HG03469 (cell line): ENCODE measurements around the gene WDR17.

Source experiments
- ATAC-seq: cut with Tn5 transposase; IDR thresholded peaks from one replicate; pipeline ENCODE4 v1.9.1; 2021; ENCODE audit warnings: mild to moderate bottlenecking, moderate library complexity, moderate number of reproducible peaks; ENCODE audit not compliant: unreplicated experiment

WDR17 gene

DNA sequence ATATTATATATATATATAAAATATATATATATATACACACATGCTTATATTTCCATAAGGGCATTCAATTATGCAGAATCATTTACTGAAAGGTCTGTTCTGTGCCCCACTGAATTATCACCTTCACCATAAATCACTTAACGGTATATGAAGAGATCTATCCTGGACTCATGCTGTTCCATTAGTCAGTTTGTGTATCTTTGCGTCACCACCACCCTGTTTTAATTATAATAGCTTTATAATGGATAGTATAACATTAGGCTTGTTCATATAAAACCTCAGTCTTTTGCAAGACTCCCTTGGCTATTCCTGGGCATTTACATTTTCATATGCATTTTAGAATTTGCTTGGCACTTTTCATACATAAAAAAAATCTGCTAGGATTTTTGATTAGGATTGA is 19.1 kb downstream of the WDR17 start:
- no peak for ATAC-seq

DNA sequence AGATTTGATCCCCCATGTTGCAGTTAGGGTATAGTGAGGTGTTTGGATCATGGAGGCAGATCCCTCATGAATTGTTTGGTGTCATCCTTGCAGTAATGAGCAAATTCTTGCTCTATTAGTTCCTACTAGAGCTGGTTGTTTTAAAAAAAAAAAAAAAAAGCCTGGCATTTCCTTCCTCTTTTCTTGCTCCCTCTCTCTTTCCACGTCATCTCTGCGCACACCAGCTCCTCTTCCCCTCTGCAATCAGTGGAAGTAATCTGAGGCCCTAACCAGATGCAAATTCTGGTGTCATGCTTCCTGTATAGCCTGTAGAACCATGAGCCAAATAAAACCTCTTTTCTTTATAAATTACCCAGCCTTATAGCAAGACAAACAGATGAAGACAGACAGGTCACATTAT is 24.5 kb downstream of the WDR17 start:
- peak; percentile 89 for ATAC-seq

DNA sequence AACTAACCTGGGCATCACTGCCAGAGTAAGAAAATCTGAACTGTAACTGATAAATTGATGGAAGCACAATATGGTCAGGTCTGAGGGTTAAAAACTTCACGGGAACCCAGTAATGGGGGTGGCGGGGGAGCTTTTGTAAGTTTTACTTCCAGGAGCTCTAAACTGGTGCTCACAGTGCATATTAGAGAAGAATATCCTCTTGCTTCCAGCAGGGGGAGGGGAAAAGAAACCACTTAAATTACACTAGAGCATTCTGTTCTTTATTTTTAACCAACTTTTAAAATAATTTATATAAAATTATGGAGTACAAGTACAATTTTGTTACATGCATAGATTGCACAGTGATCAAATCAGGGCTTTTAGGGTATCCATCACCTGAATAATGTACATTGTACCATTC is 33.7 kb downstream of the WDR17 start:
- no peak for ATAC-seq

DNA sequence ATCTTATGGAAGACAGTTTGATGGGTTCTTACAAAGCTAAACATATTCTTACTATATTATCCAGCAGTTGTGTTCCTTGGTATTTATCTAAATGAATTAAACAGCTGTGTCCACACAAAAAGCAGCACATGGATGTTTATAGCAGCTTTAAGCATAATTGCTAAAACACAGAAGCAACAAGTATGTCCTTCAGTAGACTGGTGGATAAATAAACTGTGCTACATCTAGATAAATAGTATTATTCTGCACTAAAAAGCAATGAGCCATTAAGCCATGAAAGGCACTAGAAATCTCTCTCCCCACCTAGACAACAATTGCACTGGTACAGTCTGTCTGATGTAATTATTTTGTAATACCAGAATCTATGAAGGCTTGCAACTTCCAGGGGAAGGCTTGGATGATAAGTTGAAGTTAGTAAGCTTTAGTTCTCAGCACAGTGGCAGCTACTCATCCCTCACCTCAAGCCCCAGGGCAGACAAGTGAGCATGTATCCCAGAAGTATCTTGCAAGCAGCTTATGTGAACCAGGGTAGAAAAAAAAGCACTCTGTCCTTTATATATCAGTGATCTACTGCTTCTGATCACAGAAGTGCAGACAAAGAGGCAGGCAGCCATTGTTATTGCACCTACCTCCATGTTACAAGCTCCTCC is 36.9 kb downstream of the WDR17 start:
- no peak for ATAC-seq

DNA sequence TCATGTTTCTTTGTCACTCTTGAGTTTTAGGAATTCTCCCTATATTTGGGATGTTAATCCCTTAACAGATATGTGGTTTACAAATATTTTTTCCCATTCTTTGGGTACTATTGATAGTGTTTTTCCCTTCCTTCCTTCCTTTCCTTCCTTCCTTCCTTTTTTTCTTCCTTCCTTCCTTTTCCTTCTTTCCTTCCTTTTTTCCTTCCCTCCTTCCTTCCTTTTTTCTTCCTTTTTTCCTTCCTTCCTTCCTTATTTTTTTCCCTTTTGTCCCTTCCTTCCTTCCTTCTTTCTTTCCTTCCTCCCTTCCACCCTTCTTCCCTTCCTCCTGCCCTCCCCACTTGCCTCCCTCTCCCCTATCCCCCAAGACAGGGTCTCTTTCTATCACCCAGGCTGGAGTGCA is 42.1 kb downstream of the WDR17 start:
- no peak for ATAC-seq

- peak; percentile 100 for ATAC-seq
Measured at GRCh38 chr4:176123710-176124407, 58.2 kb downstream of the WDR17 start.

DNA sequence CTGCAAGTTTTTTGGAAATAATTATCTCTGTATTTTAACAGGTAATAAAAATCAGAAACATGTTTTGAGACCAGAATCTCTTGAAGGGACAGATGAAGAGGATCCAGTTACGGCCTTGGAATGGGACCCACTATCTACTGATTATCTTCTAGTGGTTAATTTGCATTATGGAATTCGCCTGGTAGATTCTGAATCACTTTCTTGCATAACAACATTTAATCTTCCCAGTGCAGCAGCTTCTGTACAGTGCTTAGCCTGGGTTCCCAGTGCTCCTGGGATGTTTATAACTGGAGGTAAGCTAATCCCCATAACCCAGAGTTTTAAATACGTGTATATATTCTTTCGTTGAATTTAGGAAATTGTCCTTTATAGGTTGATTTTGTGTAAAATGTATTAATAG is 59.4 kb downstream of the WDR17 start:
- ATAC-seq = no peak

DNA sequence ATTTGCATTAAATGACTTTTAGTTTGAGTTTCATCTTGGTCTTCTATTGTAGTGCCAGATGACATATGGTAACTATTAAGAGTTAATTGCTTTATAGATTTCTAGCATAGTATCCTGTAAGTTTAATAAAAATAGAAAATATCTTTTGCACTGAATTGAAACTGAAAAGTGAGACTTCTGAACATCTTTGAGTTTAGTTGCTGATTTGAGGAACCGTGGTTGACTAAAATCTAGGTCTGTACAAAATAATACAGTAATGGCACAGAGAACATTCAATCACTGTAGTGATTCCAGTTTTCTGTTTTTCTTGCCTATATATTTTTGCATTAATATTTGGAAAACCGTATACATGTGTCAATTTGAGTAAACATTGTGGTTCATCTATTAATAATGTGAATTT is 69.0 kb downstream of the WDR17 start:
- ATAC-seq = no peak

GRCh38 chr4:176137631-176138030 is 72.0 kb downstream of the WDR17 start:
- ATAC-seq = no peak

GRCh38 chr4:176139518-176139917 is 73.9 kb downstream of the WDR17 start:
- no peak for ATAC-seq

DNA sequence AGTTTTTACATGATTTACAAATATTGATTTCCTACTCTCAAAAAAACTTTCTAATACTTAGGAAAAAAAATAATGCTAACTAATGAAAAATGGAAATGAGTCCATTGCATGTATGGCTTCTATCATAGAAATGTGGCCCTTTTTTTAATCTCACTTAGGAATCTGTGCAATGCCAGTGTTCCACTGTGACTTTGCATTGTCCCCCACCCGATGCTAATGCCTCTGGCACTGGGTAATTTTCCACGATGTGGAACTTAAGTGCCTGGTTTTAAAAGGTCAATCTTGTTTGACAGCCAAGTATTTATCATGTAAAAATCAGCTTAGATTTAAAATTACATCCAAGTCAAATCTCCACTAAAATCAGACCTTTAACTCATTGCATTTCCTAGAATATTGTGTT is 76.6 kb downstream of the WDR17 start:
- no peak for ATAC-seq

DNA sequence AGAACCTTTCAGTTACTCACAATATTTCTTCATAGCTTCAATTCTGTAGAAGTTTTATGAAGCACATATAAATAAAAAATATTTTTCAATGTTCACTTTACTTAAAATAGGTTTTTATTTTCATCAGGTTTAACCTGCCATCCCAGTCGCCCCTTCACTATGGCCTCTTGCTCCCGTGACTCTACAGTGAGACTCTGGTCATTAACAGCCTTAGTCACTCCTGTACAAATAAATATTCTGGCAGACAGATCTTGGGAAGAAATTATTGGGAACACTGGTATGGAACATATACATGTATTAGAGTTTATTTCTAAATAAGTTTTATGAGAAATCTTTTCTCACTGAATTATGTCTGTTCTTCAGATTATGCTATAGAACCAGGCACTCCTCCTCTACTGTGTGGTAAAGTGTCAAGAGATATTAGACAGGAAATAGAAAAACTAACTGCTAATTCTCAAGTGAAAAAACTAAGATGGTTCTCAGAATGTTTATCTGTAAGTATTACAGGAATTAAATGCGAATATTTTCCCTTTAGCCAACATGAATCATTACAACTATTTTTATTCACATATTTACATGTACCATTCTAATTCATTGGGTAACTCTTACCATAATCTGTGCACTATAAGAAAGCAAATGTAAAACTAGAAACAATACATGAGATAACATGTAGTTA is 84.2 kb downstream of the WDR17 start:
- ATAC-seq = no peak

DNA sequence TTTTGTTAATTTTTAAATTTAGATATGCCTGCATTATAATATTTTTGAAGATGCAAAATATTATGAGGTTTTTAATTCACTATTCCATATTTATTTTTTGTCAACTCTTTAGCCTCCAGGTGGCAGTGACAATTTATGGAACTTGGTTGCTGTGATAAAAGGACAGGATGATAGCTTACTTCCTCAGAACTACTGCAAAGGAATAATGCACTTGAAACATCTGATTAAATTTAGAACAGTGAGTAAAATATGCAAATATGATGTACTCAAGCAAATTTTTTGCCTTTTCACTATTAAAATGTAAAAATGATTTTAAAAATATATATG is 84.7 kb downstream of the WDR17 start:
- no peak for ATAC-seq

DNA sequence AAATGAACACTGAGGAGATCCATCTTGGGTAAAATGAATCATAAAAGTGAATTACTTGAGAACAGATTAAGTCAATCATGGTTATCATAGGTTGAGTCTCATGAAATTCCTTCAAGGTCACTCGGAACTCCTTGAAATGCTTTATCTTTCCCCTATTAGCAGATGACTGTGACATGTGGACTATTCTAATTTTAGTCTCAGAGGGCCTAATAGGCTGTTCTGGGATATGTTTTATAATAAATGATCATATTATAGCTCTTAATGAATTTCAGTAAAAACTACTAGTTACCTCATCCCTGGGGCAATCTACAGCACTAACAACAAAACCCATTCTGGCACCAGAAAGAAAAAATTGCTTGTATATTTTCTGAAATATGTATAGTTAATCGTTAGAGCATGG is 85.1 kb downstream of the WDR17 start:
- ATAC-seq = no peak

- ATAC-seq = no peak
Measured at GRCh38 chr4:176153124-176153523, 87.5 kb downstream of the WDR17 start.

DNA sequence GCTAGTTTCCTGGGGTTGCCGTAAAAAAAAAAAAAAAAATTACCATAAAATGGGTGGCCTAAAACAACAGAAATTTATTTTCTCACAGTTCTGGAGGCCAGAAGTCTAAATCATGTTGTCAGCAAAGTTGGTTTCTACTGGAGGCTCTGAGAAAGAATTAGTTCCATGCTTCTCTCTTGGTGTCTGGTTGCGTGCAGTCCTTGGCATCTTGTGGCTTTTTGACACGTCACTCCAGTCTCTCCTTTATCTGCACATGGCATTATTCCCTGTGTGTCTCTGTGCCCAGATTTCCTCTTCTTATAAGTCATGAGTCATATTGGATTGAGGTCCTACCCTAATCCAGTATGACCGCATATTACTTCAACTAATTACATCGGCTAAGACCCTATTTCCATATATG is 91.0 kb downstream of the WDR17 start:
- no peak for ATAC-seq

GRCh38 chr4:176163041-176163440 is 97.4 kb downstream of the WDR17 start:
- ATAC-seq = no peak

- ATAC-seq = no peak
Measured at GRCh38 chr4:176185051-176185450, 119.4 kb downstream of the WDR17 start.

DNA sequence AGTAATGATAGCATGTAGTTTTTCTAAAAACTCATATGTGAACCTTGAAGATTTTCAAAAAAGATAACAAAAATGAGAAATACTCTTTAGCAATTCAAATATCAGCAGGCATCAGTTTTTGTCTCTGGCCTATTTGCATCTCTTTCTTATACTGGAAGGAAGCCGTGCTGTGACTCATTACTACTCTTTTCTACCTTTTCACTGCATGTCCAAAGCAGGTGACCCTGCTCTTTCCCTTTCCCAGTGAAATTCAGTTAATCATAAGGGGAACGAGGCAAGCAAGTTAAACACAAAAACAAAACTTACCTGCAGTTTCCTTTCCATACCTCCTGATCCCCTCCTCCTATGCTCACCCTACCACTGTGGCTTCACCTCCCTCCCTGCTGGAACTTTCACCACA is 120.4 kb downstream of the WDR17 start:
- no peak for ATAC-seq

DNA sequence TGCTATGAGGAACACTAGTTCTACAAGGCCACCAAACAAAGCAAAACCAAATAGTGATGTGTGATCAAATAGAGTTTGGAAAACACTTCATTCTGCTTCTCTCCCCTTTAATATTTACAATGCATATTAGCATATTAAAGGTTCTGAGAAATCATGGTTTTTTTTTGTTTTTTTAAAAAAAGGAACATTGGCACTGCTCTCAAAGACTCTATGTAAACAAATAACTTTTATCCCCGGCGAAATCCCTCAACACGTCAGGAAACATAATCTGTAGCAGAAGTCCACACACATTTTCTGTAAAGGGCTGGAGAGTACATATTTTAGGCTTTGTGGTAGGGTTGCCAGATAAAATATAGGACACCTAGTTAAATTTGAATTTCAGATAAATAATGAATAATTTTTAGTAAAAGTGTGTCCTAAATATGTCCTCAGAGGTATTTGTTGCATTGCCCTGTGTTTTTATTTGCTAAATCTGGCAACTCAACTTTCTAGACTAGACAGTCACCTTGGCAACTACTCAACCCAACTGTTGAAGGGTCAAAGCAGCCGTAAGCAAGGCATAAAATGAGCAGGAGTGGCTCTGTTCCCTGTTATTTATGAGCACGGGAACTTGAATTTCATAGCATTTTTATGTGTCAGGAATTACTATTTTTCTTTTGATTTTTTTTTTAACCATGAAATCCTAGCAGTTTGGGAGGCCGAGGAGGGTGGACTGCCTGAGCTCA is 121.2 kb downstream of the WDR17 start:
- ATAC-seq = no peak

DNA sequence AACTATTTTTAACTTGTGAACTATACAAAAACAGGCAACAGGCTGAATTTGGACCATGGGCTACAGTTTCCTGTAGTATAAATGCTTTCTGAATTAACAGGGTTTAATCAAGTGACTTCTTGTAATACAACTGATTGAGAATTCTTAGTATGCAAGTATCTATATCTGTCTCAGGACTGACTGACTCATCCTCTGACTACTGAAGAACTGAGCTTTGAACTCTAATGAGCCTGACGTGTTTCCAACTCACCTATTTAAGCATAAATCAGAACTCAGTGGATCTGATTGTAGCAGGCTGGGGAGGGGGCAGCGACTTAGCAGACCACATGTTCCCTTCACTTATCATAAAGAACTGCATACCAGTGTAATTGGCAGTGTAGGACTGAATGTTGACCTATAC is 122.0 kb downstream of the WDR17 start:
- no peak for ATAC-seq

GRCh38 chr4:176188654-176189053 is 123.0 kb downstream of the WDR17 start:
- ATAC-seq = no peak
